HG03039 (cell line): ENCODE results near the gene FOXC2.

Experiments
- ATAC-seq: cut with Tn5 transposase; IDR thresholded peaks from one replicate; pipeline ENCODE4 v1.9.1; 2021; ENCODE audit warnings: mild to moderate bottlenecking, moderate library complexity; ENCODE audit not compliant: unreplicated experiment

The FOXC2 gene

DNA sequence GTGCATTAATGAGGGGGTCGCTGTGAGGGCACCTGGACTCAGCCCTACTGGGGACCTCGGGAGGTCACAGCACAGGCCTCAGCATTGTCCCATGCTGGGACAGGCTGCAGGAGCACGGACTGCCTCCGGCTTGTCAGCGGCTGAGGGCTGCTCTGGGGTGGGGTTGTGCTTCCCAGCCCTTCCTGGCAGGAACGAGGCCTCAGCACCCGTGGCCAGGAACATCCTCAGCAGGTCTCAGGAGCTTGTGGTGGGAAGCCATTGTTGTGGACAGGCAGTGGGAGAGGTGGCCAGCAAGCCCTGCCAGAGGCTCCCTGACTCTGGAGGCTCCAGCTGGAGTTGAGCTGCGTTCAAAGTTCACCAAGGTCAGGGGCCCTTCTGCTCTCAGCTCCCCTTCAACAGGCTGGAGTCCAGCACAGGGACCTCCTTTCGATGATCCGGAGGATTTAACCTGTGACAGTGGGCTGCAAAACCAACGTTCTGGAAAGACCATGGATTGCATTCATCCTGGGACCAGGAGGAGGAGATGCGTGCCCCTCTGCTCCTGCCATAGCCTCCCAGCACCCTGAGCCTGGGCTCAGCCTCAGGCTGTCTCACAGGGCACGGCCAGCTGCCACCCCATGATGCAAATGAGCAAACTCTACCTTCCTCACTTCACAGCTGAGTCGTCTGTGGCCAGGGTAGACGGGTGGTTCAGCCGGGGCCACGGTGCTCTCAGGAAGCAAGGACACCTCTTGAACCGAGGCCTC lies 44.3 kb downstream of the FOXC2 start:
- no peak for ATAC-seq

GRCh38 chr16:86611525-86611855 lies 44.9 kb downstream of the FOXC2 start:
- ATAC-seq, result no peak

DNA sequence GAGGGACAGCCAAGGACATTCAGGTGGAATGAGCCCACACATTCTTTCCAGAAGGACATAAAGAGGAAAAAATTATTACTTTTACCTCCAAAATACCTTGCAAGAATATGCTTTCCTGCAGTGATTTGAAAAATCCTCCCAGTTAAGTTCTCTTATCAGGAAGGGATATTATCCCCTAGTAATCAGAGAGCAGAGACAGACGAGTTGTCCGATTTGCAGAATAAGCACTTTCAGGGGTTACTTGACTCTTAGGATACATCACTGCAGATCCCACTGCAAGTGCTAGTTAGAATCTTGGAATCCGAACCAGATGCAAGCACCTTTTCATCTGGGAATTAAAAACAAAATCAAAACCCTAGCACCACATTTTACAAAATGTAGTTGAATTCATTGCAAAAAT lies 45.3 kb downstream of the FOXC2 start:
- no peak for ATAC-seq

DNA sequence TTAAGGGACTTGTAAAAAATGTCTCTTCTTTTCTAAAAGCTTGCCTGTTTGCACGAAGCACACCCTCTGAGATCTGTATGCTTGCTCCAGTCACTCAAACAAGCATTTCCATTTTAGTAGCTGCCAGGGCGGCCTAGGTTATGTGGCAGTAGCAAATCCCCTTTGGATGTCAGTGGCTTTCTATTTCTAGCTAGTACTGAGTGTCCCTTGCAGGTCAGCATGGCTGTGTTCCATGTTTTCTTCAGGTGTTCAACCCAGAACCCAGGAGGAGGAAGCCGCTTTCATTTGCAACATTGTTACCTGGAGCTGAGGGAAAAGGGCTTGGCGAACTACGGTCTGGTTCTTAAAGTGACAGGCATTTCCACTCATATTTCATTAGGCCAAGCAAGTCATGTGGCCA lies 48.1 kb downstream of the FOXC2 start:
- ATAC-seq, result no peak

DNA sequence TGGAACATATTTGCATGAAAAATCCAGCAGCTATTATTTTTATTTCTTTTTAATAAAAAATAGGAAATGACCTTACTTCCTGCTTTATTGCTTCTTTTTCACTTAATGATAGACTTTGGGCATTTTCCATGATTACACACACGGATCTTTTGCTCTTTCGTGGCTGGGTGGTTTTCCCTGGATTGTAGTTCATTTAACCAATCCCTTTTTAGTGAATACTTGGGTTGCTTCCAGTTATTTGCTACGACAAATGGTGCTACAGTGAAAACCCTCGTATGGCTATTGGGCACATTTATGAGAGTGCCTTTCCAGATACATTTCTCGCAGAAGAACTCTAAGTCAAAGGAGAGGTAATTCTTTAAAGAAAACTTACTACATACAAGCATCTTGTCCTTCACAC lies 50.3 kb downstream of the FOXC2 start:
- ATAC-seq, result no peak

- no peak for ATAC-seq
Measured at GRCh38 chr16:86618431-86619238, 52.0 kb downstream of the FOXC2 start.
